Measurements from ENCODE around the gene TBC1D9. TPM values are rescaled to one million over a fixed set of nuclear protein-coding genes. Genes with fewer than 3 reads are reported as not detected.

Gene TBC1D9
- total and polyA plus RNA-seq, 2 of the 13 experiments (the other 11 are each of a cell fraction or from before 2014, with no cell fraction given) = 11.9 to 12.2 TPM

DNA sequence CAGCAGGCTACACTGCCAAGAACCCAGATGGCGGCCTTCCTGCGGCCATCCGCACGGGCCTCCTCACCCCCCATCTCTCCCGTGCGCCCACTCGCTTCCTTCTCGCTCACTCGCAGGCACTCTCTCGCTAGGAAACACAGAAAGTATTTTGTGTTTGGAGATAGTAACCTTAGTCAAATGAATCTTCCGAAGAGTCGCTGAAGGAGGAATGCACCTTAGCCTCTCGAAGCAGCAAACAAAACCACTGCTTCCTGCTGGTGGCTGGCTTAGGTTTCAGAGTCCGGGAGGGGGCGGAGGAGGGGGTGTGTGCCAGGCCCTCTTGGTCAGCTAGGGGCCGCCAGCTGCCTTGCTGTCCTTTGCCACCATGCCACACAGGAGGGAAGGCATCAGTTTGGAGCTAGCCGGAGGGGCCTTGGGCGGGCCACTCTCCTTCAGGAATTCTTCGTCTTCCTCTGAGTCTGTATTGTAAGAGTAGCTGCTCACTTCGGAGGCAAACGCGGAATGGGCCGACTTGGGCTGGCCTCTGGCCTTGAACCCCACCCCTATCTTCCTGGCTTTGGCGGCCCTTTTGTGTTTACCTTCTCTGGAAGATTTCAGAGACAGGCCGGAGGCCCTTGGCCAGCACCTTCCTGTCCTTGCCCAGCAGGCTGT, 114.3 kb downstream of the TBC1D9 start (continued):
- TF ChIP-seq, protein P1, sequence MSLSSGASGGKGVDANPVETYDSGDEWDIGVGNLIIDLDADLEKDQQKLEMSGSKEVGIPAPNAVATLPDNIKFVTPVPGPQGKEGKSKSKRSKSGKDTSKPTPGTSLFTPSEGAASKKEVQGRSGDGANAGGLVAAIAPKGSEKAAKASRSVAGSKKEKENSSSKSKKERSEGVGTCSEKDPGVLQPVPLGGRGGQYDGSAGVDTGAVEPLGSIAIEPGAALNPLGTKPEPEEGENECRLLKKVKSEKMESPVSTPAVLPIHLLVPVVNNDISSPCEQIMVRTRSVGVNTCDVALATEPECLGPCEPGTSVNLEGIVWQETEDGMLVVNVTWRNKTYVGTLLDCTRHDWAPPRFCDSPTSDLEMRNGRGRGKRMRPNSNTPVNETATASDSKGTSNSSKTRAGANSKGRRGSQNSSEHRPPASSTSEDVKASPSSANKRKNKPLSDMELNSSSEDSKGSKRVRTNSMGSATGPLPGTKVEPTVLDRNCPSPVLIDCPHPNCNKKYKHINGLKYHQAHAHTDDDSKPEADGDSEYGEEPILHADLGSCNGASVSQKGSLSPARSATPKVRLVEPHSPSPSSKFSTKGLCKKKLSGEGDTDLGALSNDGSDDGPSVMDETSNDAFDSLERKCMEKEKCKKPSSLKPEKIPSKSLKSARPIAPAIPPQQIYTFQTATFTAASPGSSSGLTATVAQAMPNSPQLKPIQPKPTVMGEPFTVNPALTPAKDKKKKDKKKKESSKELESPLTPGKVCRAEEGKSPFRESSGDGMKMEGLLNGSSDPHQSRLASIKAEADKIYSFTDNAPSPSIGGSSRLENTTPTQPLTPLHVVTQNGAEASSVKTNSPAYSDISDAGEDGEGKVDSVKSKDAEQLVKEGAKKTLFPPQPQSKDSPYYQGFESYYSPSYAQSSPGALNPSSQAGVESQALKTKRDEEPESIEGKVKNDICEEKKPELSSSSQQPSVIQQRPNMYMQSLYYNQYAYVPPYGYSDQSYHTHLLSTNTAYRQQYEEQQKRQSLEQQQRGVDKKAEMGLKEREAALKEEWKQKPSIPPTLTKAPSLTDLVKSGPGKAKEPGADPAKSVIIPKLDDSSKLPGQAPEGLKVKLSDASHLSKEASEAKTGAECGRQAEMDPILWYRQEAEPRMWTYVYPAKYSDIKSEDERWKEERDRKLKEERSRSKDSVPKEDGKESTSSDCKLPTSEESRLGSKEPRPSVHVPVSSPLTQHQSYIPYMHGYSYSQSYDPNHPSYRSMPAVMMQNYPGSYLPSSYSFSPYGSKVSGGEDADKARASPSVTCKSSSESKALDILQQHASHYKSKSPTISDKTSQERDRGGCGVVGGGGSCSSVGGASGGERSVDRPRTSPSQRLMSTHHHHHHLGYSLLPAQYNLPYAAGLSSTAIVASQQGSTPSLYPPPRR (CRISPR knock-in tag; IDR thresholded peaks at IDR 0.05; ENCODE audit: borderline replicate concordance) = peak; percentile 75; the same call in 1 of the 2 replicates
- TF ChIP-seq NFIC (IDR thresholded peaks at IDR 0.05; ENCODE audit: low read length) (peak; percentile 46; the same call in 1 of the 2 replicates), MAZ (IDR thresholded peaks at IDR 0.05; ENCODE audit: borderline replicate concordance, low read depth, low read length) (0 out of 2 replicates have a peak, but pooled peaks have one; percentile 59), MAZ (CRISPR knock-in tag; IDR thresholded peaks at IDR 0.05; ENCODE audit: low read depth) (peak; percentile 40; the same call in 1 of the 2 replicates), HNRNPLL (IDR thresholded peaks at IDR 0.05; ENCODE audit: low read depth, low read length, poor library complexity, severe bottlenecking) (peak; percentile 20), ZSCAN20 (CRISPR knock-in tag; IDR thresholded peaks at IDR 0.05; ENCODE audit: borderline replicate concordance) (no peak), RARA (CRISPR knock-in tag; IDR thresholded peaks at IDR 0.05) (peak; percentile 68), SP2 (CRISPR knock-in tag; IDR thresholded peaks at IDR 0.05) (no peak), NR2F2 (IDR thresholded peaks at IDR 0.05; ENCODE audit: borderline replicate concordance, low read depth) (0 out of 2 replicates have a peak, but pooled peaks have one; percentile 6), TCF7L2 (IDR thresholded peaks at IDR 0.05; ENCODE audit: low read depth, low read length) (no peak), NR2F1 (CRISPR knock-in tag; IDR thresholded peaks at IDR 0.05) (peak in 1 of 2 experiments; percentile 47; a peak in 2 of 4 replicates), RXRA (CRISPR knock-in tag; IDR thresholded peaks at IDR 0.05) (peak; percentile 67; the same call in 1 of the 2 replicates), ZKSCAN5 (CRISPR knock-in tag; IDR thresholded peaks at IDR 0.05) (peak; percentile 26; the same call in 1 of the 2 replicates), ZNF556 (CRISPR knock-in tag; IDR thresholded peaks at IDR 0.05; ENCODE audit: borderline replicate concordance) (peak; percentile 63; the same call in 1 of the 2 replicates), ZIK1 (CRISPR knock-in tag; IDR thresholded peaks at IDR 0.05; ENCODE audit: borderline replicate concordance, low read depth) (no peak), MTA1 (CRISPR knock-in tag; IDR thresholded peaks at IDR 0.05; ENCODE audit: borderline replicate concordance) (peak; percentile 42; the same call in 1 of the 2 replicates), ZNF563 (CRISPR knock-in tag; IDR thresholded peaks at IDR 0.05) (0 out of 2 replicates have a peak, but pooled peaks have one; percentile 34)
- TF ChIP-seq, protein P2, sequence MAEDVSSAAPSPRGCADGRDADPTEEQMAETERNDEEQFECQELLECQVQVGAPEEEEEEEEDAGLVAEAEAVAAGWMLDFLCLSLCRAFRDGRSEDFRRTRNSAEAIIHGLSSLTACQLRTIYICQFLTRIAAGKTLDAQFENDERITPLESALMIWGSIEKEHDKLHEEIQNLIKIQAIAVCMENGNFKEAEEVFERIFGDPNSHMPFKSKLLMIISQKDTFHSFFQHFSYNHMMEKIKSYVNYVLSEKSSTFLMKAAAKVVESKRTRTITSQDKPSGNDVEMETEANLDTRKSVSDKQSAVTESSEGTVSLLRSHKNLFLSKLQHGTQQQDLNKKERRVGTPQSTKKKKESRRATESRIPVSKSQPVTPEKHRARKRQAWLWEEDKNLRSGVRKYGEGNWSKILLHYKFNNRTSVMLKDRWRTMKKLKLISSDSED (CRISPR knock-in tag; IDR thresholded peaks at IDR 0.05) = no peak
- TF ChIP-seq, protein P3, sequence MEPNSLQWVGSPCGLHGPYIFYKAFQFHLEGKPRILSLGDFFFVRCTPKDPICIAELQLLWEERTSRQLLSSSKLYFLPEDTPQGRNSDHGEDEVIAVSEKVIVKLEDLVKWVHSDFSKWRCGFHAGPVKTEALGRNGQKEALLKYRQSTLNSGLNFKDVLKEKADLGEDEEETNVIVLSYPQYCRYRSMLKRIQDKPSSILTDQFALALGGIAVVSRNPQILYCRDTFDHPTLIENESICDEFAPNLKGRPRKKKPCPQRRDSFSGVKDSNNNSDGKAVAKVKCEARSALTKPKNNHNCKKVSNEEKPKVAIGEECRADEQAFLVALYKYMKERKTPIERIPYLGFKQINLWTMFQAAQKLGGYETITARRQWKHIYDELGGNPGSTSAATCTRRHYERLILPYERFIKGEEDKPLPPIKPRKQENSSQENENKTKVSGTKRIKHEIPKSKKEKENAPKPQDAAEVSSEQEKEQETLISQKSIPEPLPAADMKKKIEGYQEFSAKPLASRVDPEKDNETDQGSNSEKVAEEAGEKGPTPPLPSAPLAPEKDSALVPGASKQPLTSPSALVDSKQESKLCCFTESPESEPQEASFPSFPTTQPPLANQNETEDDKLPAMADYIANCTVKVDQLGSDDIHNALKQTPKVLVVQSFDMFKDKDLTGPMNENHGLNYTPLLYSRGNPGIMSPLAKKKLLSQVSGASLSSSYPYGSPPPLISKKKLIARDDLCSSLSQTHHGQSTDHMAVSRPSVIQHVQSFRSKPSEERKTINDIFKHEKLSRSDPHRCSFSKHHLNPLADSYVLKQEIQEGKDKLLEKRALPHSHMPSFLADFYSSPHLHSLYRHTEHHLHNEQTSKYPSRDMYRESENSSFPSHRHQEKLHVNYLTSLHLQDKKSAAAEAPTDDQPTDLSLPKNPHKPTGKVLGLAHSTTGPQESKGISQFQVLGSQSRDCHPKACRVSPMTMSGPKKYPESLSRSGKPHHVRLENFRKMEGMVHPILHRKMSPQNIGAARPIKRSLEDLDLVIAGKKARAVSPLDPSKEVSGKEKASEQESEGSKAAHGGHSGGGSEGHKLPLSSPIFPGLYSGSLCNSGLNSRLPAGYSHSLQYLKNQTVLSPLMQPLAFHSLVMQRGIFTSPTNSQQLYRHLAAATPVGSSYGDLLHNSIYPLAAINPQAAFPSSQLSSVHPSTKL (CRISPR knock-in tag; IDR thresholded peaks at IDR 0.05) = peak; percentile 76

Measured in HepG2 (cell line).